Measurements from ENCODE around the gene TAGLN3. TPM values are rescaled to one million over a fixed set of nuclear protein-coding genes. Genes with fewer than 3 reads are reported as not detected.

TAGLN3 gene
- total RNA-seq, 1 donor from 2014 or later: 3.7 TPM

GRCh38 chr3:112059497-112059896, 60.8 kb downstream of the TAGLN3 start:
- Histone ChIP-seq H3K4me3 (ENCODE audit: low read depth, low read length) (no peak overlapping the region), H3K27me3 (ENCODE audit: control insufficient read depth, insufficient read depth, low read length) (no peaks in the 10 kb centered on the region), H3K36me3 (ENCODE audit: control insufficient read depth, insufficient read depth, low read length) (no peaks in the 10 kb centered on the region)
- TF ChIP-seq CTCF (IDR thresholded peaks at IDR 0.05; ENCODE audit: insufficient read depth, low read length, poor library complexity, severe bottlenecking): no peak
- no peak for DNase-seq (ENCODE audit: low read depth)

- Histone ChIP-seq H3K27me3 (ENCODE audit: control insufficient read depth, insufficient read depth, low read length) (no peaks in the 10 kb centered on the region), H3K36me3 (ENCODE audit: control insufficient read depth, insufficient read depth, low read length) (no peaks in the 10 kb centered on the region), H3K4me3 (ENCODE audit: low read depth, low read length) (no peak overlapping the region)
- no peak for TF ChIP-seq CTCF (IDR thresholded peaks at IDR 0.05; ENCODE audit: insufficient read depth, low read length, poor library complexity, severe bottlenecking)
- no peak for DNase-seq (ENCODE audit: low read depth)
Observed at GRCh38 chr3:112061152-112061551, 62.4 kb downstream of the TAGLN3 start.

Other genes with a start within 250 kb of the TAGLN3 start
- 57.2 and 57.6 TPM in 2 replicates for gene PHLDB2, start 139.7 kb upstream of the TAGLN3 start, total RNA-seq
- gene ABHD10, start 19.9 kb upstream of the TAGLN3 start, total RNA-seq: 17.1 and 17.6 TPM in 2 replicates
- not detected in 2 replicates for gene TMPRSS7, start 35.8 kb downstream of the TAGLN3 start, total RNA-seq
- gene C3orf52, start 87.5 kb downstream of the TAGLN3 start, total RNA-seq: 42.5 and 42.9 TPM in 2 replicates
- not detected in 2 replicates for gene GCSAM, start 134.3 kb downstream of the TAGLN3 start, total RNA-seq